Peyer's patch (tissue), 4 donors: ENCODE results near the gene KCNJ3.

Experiments
- POLR2A ChIP-seq, 2 donors: fragments of 450-650 bp; IDR thresholded peaks; one replicate each; pipeline ENCODE4 v1.5.1; 2017; ENCODE audit warnings: antibody characterized with exemption in 2 of 2, mild to moderate bottlenecking in 2 of 2, moderate library complexity in 2 of 2
- TF ChIP-seq, protein P1 (sequence below), 6 experiments: fragments of 450-650 bp in 4 of 6; fragments of 200-600 bp in 2 of 6; sonication (generic) in 1 of 6; IDR thresholded peaks; one replicate each; pipeline ENCODE4 v1.5.1; 2017 to 2019; ENCODE audit warnings: antibody characterized with exemption in 6 of 6, mild to moderate bottlenecking in 3 of 6, moderate library complexity in 1 of 6

DNA sequence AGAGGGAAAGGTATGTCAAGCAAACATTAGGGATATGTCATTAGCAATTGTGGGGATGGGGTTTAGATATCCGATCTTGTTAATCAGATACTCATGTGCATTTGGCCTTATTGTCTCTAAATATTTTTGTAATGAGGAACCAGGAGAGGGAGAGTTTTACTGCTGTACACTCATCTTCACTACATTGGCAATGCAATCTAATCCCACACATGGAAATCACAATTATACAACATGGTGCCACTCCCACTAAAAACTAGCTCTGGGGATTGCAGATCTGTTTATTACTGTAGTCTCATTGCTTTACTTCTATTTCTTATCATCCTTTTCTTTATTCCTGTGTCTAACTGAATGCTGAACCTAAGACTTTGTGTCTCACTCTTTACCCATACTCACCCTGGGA lies 39.6 kb upstream of the KCNJ3 start:
- TF ChIP-seq, protein P1, sequence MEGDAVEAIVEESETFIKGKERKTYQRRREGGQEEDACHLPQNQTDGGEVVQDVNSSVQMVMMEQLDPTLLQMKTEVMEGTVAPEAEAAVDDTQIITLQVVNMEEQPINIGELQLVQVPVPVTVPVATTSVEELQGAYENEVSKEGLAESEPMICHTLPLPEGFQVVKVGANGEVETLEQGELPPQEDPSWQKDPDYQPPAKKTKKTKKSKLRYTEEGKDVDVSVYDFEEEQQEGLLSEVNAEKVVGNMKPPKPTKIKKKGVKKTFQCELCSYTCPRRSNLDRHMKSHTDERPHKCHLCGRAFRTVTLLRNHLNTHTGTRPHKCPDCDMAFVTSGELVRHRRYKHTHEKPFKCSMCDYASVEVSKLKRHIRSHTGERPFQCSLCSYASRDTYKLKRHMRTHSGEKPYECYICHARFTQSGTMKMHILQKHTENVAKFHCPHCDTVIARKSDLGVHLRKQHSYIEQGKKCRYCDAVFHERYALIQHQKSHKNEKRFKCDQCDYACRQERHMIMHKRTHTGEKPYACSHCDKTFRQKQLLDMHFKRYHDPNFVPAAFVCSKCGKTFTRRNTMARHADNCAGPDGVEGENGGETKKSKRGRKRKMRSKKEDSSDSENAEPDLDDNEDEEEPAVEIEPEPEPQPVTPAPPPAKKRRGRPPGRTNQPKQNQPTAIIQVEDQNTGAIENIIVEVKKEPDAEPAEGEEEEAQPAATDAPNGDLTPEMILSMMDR (IDR thresholded peaks at IDR 0.05), result no peak
- no peak for TF ChIP-seq POLR2A (IDR thresholded peaks at IDR 0.05)
